GM12878 (cell line): ENCODE data around the gene SLMAP. TPM values are rescaled to one million over a fixed set of nuclear protein-coding genes. Genes with fewer than 3 reads are reported as not detected.

Experiments
- ATAC-seq: fragments of 200-7000 bp; cut with Tn5 transposase; 3 replicates; pipeline ENCODE4 v1.9.1; 2020; ENCODE audit warnings: mild to moderate bottlenecking, moderate library complexity
- BruUV-seq: library from RNA; stranded (reverse); fragments of 400-500 nt; replicated peaks from 2 replicates; lab custom pipeline; 2021; lab: Mats Ljungman, UMichigan
- CTCF ChIA-PET: fragments of 300-600 bp; sonication (Branson Sonifier 250); formaldehyde crosslinking; extraction: SDS; loops from one replicate; lab custom pipeline; 2021; ENCODE audit warnings: inconsistent platforms; lab: Yijun Ruan, JAX
- POLR2A ChIA-PET: fragments of 350-600 bp; formaldehyde crosslinking; extraction: SDS; loops from one replicate; lab custom pipeline; 2021; ENCODE audit warnings: inconsistent platforms; lab: Charles Lee
- RAD21 ChIA-PET: fragments of 300-600 bp; sonication (Branson Sonifier 250); formaldehyde crosslinking; loops from one replicate; lab custom pipeline; 2023; ENCODE audit warnings: antibody characterized with exemption; ENCODE audit not compliant: unreplicated experiment; lab: Charles Lee
- SMC1A ChIA-PET: fragments of 300-600 bp; sonication (Branson Sonifier 250); formaldehyde crosslinking; loops from one replicate; lab custom pipeline; 2023; ENCODE audit not compliant: unreplicated experiment, uncharacterized antibody; lab: Charles Lee
- DNase-seq: peaks from one replicate; pipeline ENCODE4 v3.0.0-alpha.2; 2011; ENCODE audit warnings: low read depth, low spot score
- FAIRE-seq: peaks from 3 replicates; lab custom pipeline; 2011; peaks lifted over from hg19 to GRCh38; lab: Jason Lieb, UNC
- H2AFZ ChIP-seq: 2 replicates; pipeline ENCODE4 v1.6.0; 2011; ENCODE audit warnings: low read depth, low read length, control low read depth; ENCODE audit not compliant: control insufficient read depth
- H3K27ac ChIP-seq: 2 replicates; pipeline ENCODE4 v1.5.1; 2011; ENCODE audit warnings: control low read depth; ENCODE audit not compliant: control insufficient read depth, insufficient read depth
- H3K27me3 ChIP-seq, 2 experiments: replicated peaks in 1 of 2; 2 replicates each; pipeline versions ENCODE4 v1.6.0 to v1.6.1; 2011; ENCODE audit warnings: low read length in 1 of 2; ENCODE audit not compliant: control insufficient read depth in 2 of 2, insufficient read depth in 2 of 2
- H3K36me3 ChIP-seq, 2 experiments: 2 replicates each; pipeline ENCODE4 v1.5.1; 2011; ENCODE audit warnings: low read length in 1 of 2; ENCODE audit not compliant: control insufficient read depth in 2 of 2, insufficient read depth in 2 of 2
- H3K4me1 ChIP-seq: 2 replicates; pipeline ENCODE4 v1.6.1; 2011; ENCODE audit warnings: mild to moderate bottlenecking, low read length, moderate library complexity, mixed read lengths; ENCODE audit not compliant: control insufficient read depth, insufficient read depth
- H3K4me2 ChIP-seq: 2 replicates; pipeline ENCODE4 v1.6.0; 2011; ENCODE audit warnings: control low read depth; ENCODE audit not compliant: control insufficient read depth, insufficient read depth
- H3K4me3 ChIP-seq: fragments of 200-600 bp; sonication (generic); 2 replicates; pipeline ENCODE4 v1.5.1; 2016
- H3K79me2 ChIP-seq: 2 replicates; pipeline ENCODE4 v1.6.0; 2011; ENCODE audit warnings: low read length; ENCODE audit not compliant: control insufficient read depth, insufficient read depth
- H3K9ac ChIP-seq: 2 replicates; pipeline ENCODE4 v1.8.0; 2011; ENCODE audit warnings: low read length, control low read depth, mixed read lengths; ENCODE audit not compliant: control insufficient read depth, insufficient read depth
- H3K9me3 ChIP-seq: replicated peaks from 3 replicates; pipeline ENCODE4 v1.5.1; 2011; ENCODE audit warnings: mild to moderate bottlenecking, low read length; ENCODE audit not compliant: control insufficient read depth, insufficient read depth
- H4K20me1 ChIP-seq: 2 replicates; pipeline ENCODE4 v1.6.0; 2011; ENCODE audit not compliant: control insufficient read depth, insufficient read depth
- BCLAF1 ChIP-seq: fragments of 450-650 bp; IDR thresholded peaks from 2 replicates; pipeline ENCODE4 v1.6.1; 2017; ENCODE audit warnings: antibody characterized with exemption, mild to moderate bottlenecking, moderate library complexity
- CBX5 ChIP-seq: sonication (generic); IDR thresholded peaks from 2 replicates; pipeline ENCODE4 v1.6.1; 2016; ENCODE audit warnings: low read depth, moderate library complexity, mild to moderate bottlenecking, inconsistent platforms
- DPF2 ChIP-seq: fragments of 450-650 bp; IDR thresholded peaks from 2 replicates; pipeline ENCODE4 v1.6.1; 2017; ENCODE audit warnings: mild to moderate bottlenecking
- MTA3 ChIP-seq: IDR thresholded peaks from 2 replicates; pipeline ENCODE4 v1.6.1; 2012; ENCODE audit warnings: low read length, inconsistent platforms, borderline replicate concordance
- NFXL1 ChIP-seq: fragments of 450-650 bp; IDR thresholded peaks from 2 replicates; pipeline ENCODE4 v1.6.1; 2017; ENCODE audit warnings: antibody characterized with exemption, mild to moderate bottlenecking, borderline replicate concordance
- NR2C1 ChIP-seq: fragments of 450-650 bp; IDR thresholded peaks from 2 replicates; pipeline ENCODE4 v1.6.1; 2017; ENCODE audit warnings: antibody characterized with exemption, mild to moderate bottlenecking, moderate library complexity
- POLR2A ChIP-seq: IDR thresholded peaks from 2 replicates; pipeline ENCODE4 v1.6.1; 2011; ENCODE audit warnings: low read depth, mild to moderate bottlenecking, low read length
- SIN3A ChIP-seq: IDR thresholded peaks from 2 replicates; pipeline ENCODE4 v1.6.1; 2012; ENCODE audit warnings: low read depth, low read length, improper control_type of control experiment
- SMAD1 ChIP-seq: fragments of 450-650 bp; IDR thresholded peaks from 2 replicates; pipeline ENCODE4 v1.6.1; 2018; ENCODE audit warnings: mild to moderate bottlenecking, low read depth; ENCODE audit not compliant: partially characterized antibody
- SUZ12 ChIP-seq: fragments of 200-600 bp; sonication (generic); IDR thresholded peaks from one replicate; pipeline ENCODE4 v1.6.1; 2018; ENCODE audit warnings: antibody characterized with exemption, mild to moderate bottlenecking; ENCODE audit not compliant: unreplicated experiment
- ZNF687 ChIP-seq: fragments of 450-650 bp; IDR thresholded peaks from 2 replicates; pipeline ENCODE4 v1.6.1; 2017; ENCODE audit warnings: mild to moderate bottlenecking, moderate library complexity
- WGBS: methylation state at CpG from one replicate; pipeline ENCODE4 v1.1.6; 2016; ENCODE audit warnings: low lambda C conversion rate; ENCODE audit not compliant: insufficient replicate concordance, insufficient coverage; ENCODE audit errors: missing lambda C conversion rate; 5-methylcytosine and 5-hydroxymethylcytosine counted together
- in situ Hi-C: fragments of 300-500 bp; cut with MboI; formaldehyde crosslinking; loops from 9 replicates; pipeline ENCODE4 v1.14.3; 2018; ENCODE audit warnings: mixed read lengths
- intact Hi-C: fragments of 100-400 bp; cut with micrococcal nuclease; formaldehyde crosslinking; loops from one replicate; pipeline ENCODE4 v1.14.2; 2022; ENCODE audit not compliant: unreplicated experiment
- polyA plus RNA-seq, 11 experiments: library from polyadenylated mRNA; depleted of rRNA in 4 of 11; unstranded in 6 of 11; stranded (reverse) in 5 of 11; fragments of >200 nt; fragmentation: Nextera tagmentation in 4 of 11; fragmentation: Illumina TruSeq in 1 of 11; extraction: Ambion mirVana in 4 of 11; extraction: Trizol in 1 of 11; gene quantifications; 1 replicate in 1 of 11; 2 replicates in 10 of 11; pipeline versions ENCODE4 v1.2.1 to v1.2.3, GENCODE V29; 2011 to 2016; ENCODE audit warnings: inconsistent platforms in 2 of 11, missing spikeins in 2 of 11, low read depth in 1 of 11
- total RNA-seq, 4 experiments: library from RNA; depleted of rRNA in 3 of 4; stranded (reverse); fragments of >200 nt in 3 of 4; fragmentation: Illumina TruSeq in 1 of 4; extraction: Trizol in 1 of 4; gene quantifications; 2 replicates each; pipeline versions ENCODE4 v1.2.1 to v1.2.3, GENCODE V29; 2013 to 2021

SLMAP gene
- total and polyA plus RNA-seq, 10 of the 15 experiments (the other 5 are each of a cell fraction or from before 2014, with no cell fraction given), result 8.3 to 43.8 (median 26.4) TPM

- TF ChIP-seq ZNF687 (no peak), BCLAF1 (no peak), SUZ12 (no peak), NFXL1 (no peak)
- TF ChIP-seq, all 136 proteins: peak for 0
Observed at GRCh38 chr3:57927166-57927565, 171.1 kb downstream of the SLMAP start (continued).

GRCh38 chr3:57927916-57928315 lies 171.8 kb downstream of the SLMAP start:
- RAD21 ChIA-PET, result no interaction called here
- no peak overlapping the region for H3K4me2 ChIP-seq
- H2AFZ ChIP-seq, result no peak overlapping the region
- DNase-seq (no peak), FAIRE-seq (no peak), ATAC-seq (no peak)
- no peaks in the 10 kb centered on the region for H3K9me3 ChIP-seq
- CTCF ChIA-PET, result no interaction called here
- 97% methylated on average over 3 of the region's 3 CpGs for WGBS
- SMC1A ChIA-PET, result interaction anchor here (0.6 kb wide), 1 partner anchor 17 kb away, joined by 3 read pairs; no protein-coding TSS in a partner anchor
- TF ChIP-seq SIN3A (no peak), DPF2 (no peak), MTA3 (no peak), NR2C1 (no peak), SMAD1 (no peak), CBX5 (no peak), POLR2A (no peak)
- H3K27ac ChIP-seq, result no peak overlapping the region
- POLR2A ChIA-PET, result no interaction called here
- H3K79me2 ChIP-seq, result no peaks in the 10 kb centered on the region
- BruUV-seq, result no TSS peak
- no peaks in the 10 kb centered on the region for H4K20me1 ChIP-seq
- intact Hi-C loops, result no loop called here
- no peaks in the 10 kb centered on the region for H3K4me1 ChIP-seq
- no peak overlapping the region for H3K9ac ChIP-seq
- no peak overlapping the region for H3K4me3 ChIP-seq
- H3K27me3 ChIP-seq, result no peaks in the 10 kb centered on the region
- H3K36me3 ChIP-seq, result peaks cover 0 to 3% of the 10 kb centered on the region in 2 experiments; a peak in 3 of 4 replicates
- in situ Hi-C loops, result no loop called here
